WI38 (cell line): Measurements from ENCODE around the gene OVCA2.

Source experiments
- H3K4me3 ChIP-seq: 2 replicates; pipeline ENCODE4 v1.5.1; 2011; ENCODE audit warnings: low read depth, mild to moderate bottlenecking, control low read depth, low read length
- TF ChIP-seq, protein P1 (sequence below): IDR thresholded peaks from 2 replicates; pipeline ENCODE4 v1.5.1; 2012; ENCODE audit warnings: low read depth, mild to moderate bottlenecking, control low read depth, low read length

Gene OVCA2

GRCh38 chr17:1997289-1997926 is 44.4 kb upstream of the OVCA2 start:
- H3K4me3 ChIP-seq, result no peak overlapping the region
- TF ChIP-seq, protein P1, sequence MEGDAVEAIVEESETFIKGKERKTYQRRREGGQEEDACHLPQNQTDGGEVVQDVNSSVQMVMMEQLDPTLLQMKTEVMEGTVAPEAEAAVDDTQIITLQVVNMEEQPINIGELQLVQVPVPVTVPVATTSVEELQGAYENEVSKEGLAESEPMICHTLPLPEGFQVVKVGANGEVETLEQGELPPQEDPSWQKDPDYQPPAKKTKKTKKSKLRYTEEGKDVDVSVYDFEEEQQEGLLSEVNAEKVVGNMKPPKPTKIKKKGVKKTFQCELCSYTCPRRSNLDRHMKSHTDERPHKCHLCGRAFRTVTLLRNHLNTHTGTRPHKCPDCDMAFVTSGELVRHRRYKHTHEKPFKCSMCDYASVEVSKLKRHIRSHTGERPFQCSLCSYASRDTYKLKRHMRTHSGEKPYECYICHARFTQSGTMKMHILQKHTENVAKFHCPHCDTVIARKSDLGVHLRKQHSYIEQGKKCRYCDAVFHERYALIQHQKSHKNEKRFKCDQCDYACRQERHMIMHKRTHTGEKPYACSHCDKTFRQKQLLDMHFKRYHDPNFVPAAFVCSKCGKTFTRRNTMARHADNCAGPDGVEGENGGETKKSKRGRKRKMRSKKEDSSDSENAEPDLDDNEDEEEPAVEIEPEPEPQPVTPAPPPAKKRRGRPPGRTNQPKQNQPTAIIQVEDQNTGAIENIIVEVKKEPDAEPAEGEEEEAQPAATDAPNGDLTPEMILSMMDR, result no peak

GRCh38 chr17:1997927-1998742 is 43.7 kb upstream of the OVCA2 start:
- TF ChIP-seq, protein P1, result no peak
- no peak overlapping the region for H3K4me3 ChIP-seq

DNA sequence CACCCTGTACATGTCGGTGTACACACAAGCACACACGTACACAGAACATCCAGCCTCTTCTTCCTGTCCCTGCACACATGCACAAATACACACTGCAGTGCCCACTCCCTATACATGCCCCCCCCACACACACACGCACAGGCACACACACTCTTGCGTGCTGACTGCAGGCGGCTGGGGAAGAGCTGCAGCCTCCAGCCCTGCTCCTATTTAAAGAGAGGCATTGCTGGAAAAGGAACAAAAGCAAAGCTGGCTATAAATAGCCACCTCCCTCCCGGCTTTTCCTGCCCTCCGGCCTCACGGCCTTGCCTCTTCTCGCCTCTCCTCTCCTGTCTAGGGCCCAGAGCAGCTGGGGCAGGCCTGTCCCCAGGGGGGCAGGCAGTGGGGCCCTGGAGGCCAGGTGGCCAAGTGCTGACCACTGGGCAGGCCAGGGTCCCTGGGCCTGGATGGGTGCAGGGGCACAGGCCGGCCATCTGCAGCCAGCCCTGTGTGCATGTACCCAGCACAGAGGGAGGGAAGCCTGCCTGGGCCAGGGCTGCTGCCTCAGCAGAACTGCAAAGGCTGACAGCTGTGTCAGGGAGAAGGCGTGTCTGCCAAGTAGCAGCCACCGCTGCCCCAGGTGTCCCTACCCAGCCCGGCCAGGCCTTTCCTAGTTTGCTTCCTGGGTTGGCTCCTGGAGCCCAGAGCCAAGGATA is 42.1 kb upstream of the OVCA2 start:
- no peak overlapping the region for H3K4me3 ChIP-seq
- TF ChIP-seq, protein P1, result no peak

GRCh38 chr17:2002767-2003329 is 39.0 kb upstream of the OVCA2 start:
- no peak overlapping the region for H3K4me3 ChIP-seq
- TF ChIP-seq, protein P1, result no peak

DNA sequence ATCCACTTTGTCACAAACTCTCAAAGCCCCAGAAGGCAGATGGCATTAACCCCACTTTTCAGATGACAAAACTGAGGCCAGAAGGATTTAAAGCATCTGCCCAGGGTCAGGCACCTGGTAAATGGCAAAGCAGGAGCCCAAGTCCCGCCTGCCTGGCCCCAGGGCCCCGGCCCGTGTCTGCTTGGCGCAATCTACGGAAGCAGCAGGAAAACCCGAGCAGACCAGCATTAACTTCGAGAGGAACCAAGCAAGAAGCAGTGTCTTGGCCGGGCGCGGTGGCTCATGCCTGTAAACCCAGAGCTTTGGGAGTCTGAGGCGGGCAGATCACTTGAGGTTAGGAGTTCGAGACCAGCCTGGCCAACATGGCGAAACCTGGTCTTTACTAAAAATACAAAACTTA is 38.3 kb upstream of the OVCA2 start:
- TF ChIP-seq, protein P1, result no peak
- no peak overlapping the region for H3K4me3 ChIP-seq

DNA sequence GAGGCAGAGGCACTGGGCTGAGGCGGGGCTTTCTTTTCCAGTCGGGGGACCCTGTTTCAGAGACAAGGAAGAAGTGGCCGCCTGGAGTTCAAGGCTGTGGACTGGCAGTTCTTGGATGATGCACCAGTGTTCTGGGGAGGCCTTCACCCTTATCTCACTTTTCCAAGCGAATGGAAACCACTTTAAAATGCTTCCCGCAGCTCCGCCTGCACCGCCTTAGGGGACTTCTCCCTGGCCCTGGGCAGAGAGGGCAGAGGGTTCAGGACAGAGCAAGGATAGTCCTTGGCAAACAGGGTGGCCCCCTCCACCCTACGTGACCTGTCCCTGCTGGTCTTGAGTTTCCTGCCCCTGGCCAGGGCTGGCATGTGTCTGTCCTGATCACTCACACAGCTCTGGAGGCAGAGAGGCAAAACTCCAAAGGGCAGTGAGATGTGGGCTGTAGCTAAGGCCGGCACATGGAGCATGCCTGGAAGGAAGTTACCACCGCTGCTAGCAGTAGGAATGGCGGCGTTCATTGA is 37.3 kb upstream of the OVCA2 start:
- TF ChIP-seq, protein P1, result no peak
- no peak overlapping the region for H3K4me3 ChIP-seq
